Common myeloid progenitor, CD34-positive (primary cell): ENCODE data around the gene TMEM17.

Experiments
- CTCF ChIA-PET: fragments of 350-600 bp; sonication (Branson Sonifier 250); formaldehyde crosslinking; loops from one replicate; lab custom pipeline; 2021; ENCODE audit warnings: antibody characterized with exemption; lab: Charles Lee
- POLR2A ChIA-PET: fragments of 350-600 bp; sonication (Branson Sonifier 250); formaldehyde crosslinking; loops from one replicate; lab custom pipeline; 2021; ENCODE audit warnings: antibody characterized with exemption; lab: Charles Lee
- DNase-seq, 3 donors: peaks; one replicate each; pipeline versions ENCODE4 v3.0.0 to v3.0.0-alpha.2; 2013
- H3K27ac ChIP-seq, 2 experiments: 1 replicate in 1 of 2; 2 replicates in 1 of 2; pipeline ENCODE4 v1.7.0; 2013; ENCODE audit warnings: inconsistent platforms in 2 of 2, low read length in 2 of 2, mild to moderate bottlenecking in 2 of 2, low read depth in 1 of 2, moderate library complexity in 1 of 2; ENCODE audit not compliant: severe bottlenecking in 2 of 2, insufficient read depth in 1 of 2, poor library complexity in 1 of 2
- H3K27me3 ChIP-seq, 5 experiments: replicated peaks in 2 of 5; 1 replicate in 3 of 5; 2 replicates in 2 of 5; pipeline versions ENCODE4 v1.6.1 to v1.7.0; 2013; ENCODE audit warnings: low read length in 4 of 5, mild to moderate bottlenecking in 2 of 5, moderate library complexity in 2 of 5, inconsistent platforms in 1 of 5; ENCODE audit not compliant: insufficient read depth in 5 of 5, control insufficient read depth in 4 of 5
- H3K36me3 ChIP-seq, 4 experiments: 1 replicate in 2 of 4; 2 replicates in 2 of 4; pipeline versions ENCODE4 v1.6.1 to v1.7.0; 2013; ENCODE audit warnings: low read length in 3 of 4, control low read depth in 1 of 4, mild to moderate bottlenecking in 1 of 4; ENCODE audit not compliant: control insufficient read depth in 4 of 4, insufficient read depth in 4 of 4
- H3K4me1 ChIP-seq, 4 experiments: 1 replicate in 3 of 4; 2 replicates in 1 of 4; pipeline versions ENCODE4 v1.6.1 to v1.7.1; 2013; ENCODE audit warnings: low read length in 3 of 4, mild to moderate bottlenecking in 3 of 4, control low read depth in 1 of 4, inconsistent platforms in 1 of 4, moderate library complexity in 1 of 4; ENCODE audit not compliant: control insufficient read depth in 4 of 4, insufficient read depth in 4 of 4; ENCODE audit errors: control extremely low read depth in 1 of 4
- H3K4me3 ChIP-seq, 7 experiments: 1 replicate in 4 of 7; 2 replicates in 3 of 7; pipeline versions ENCODE4 v1.5.1 to v1.7.0; 2013; ENCODE audit warnings: mild to moderate bottlenecking in 7 of 7, low read length in 6 of 7, moderate library complexity in 6 of 7, inconsistent platforms in 2 of 7, low read depth in 2 of 7, control low read depth in 1 of 7; ENCODE audit not compliant: insufficient read depth in 4 of 7, control insufficient read depth in 1 of 7; ENCODE audit errors: extremely low read depth in 1 of 7
- H3K9me3 ChIP-seq, 5 experiments: 1 replicate in 4 of 5; 2 replicates in 1 of 5; pipeline versions ENCODE4 v1.6.1 to v1.7.1; 2013; ENCODE audit warnings: low read length in 4 of 5, mild to moderate bottlenecking in 2 of 5, inconsistent platforms in 1 of 5, low read depth in 1 of 5, moderate library complexity in 1 of 5; ENCODE audit not compliant: control insufficient read depth in 4 of 5, insufficient read depth in 2 of 5; ENCODE audit errors: control extremely low read depth in 1 of 5
- WGBS: methylation state at CpG from one replicate; pipeline ENCODE4 v1.1.5; 2013; ENCODE audit not compliant: insufficient coverage; 5-methylcytosine and 5-hydroxymethylcytosine counted together

Gene TMEM17

GRCh38 chr2:62458206-62458641 lies 47.8 kb downstream of the TMEM17 start:
- POLR2A ChIA-PET, result no interaction called here
- 97% methylated on average over 11 of the region's 11 CpGs for WGBS

GRCh38 chr2:62457556-62457955 lies 48.4 kb downstream of the TMEM17 start:
- Histone ChIP-seq H3K27ac (no peak overlapping the region), H3K9me3 (no peaks in the 10 kb centered on the region), H3K4me1 (peaks cover 0 to 11% (median 8%) of the 10 kb centered on the region in 4 experiments), H3K27me3 (no peaks in the 10 kb centered on the region), H3K4me3 (peak overlapping the region in 6 of 7 experiments; percentile 59 to 88 (median 81)), H3K36me3 (no peaks in the 10 kb centered on the region)
- ChIA-PET CTCF (interaction anchor here (0.6 to 9.8 kb wide), 27 partner anchors 10 to 1091 kb away, joined by 3 to 126 read pairs (median 4); no protein-coding TSS in a partner anchor), POLR2A (no interaction called here)
- WGBS, result 63% methylated on average over 10 of the region's 11 CpGs
- DNase-seq, result no peak

More at GRCh38 chr2:62458206-62458641, 47.8 kb downstream of the TMEM17 start:
- Histone ChIP-seq H3K9me3 (no peaks in the 10 kb centered on the region), H3K4me3 (no peak overlapping the region), H3K27ac (no peak overlapping the region), H3K36me3 (no peaks in the 10 kb centered on the region), H3K4me1 (peaks cover 0 to 11% (median 8%) of the 10 kb centered on the region in 4 experiments), H3K27me3 (no peaks in the 10 kb centered on the region)
- DNase-seq, result no peak
- CTCF ChIA-PET, result interaction anchor here (1.0 to 9.8 kb wide), 16 partner anchors 10 to 331 kb away, joined by 3 to 126 read pairs (median 6); no protein-coding TSS in a partner anchor

DNA sequence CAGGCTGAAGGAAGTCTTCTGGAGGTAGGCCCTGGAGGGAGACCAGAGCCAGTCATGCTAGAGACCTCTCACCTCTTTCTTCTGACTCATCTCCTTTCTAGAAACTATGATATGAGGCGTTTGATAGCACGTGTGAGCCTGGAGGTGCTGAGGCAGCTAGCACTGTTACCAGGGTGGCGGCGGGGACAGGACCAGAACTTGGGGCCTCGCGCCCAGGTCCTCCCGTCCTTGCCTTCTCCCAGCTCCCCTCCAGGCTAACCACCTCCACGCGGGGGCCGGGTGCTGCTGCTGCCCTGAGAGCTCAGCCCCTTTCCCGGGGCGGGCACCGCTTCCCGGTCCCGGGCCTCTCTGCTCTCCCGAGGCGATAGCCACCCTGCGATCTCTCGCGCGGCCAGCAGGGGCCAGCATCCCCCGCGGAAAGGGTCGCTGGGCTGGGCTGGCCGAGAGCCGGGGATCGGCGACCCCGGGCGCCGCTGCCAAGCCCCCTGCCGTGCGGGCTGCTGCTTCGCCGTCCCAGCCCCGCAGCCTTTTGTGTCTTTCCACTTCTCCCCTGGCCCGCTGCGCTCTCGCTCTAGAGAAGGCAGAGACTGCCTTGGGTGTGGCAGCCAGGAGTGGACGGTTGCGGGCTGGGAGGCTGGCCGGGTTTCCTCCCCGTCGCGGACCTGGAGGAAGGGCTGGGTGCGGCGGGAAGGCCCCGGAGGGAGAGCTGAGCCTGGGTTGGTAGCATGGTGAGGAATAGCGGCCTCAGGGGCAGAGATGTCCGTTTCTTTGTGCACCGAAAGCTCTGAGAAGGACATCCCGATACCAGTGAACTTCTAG lies 49.1 kb downstream of the TMEM17 start:
- Histone ChIP-seq H3K4me3 (peak overlapping the region; percentile 32 to 88 (median 81)), H3K27me3 (no peaks in the 10 kb centered on the region), H3K9me3 (no peaks in the 10 kb centered on the region), H3K36me3 (no peaks in the 10 kb centered on the region), H3K4me1 (peaks cover 0 to 11% (median 8%) of the 10 kb centered on the region in 4 experiments), H3K27ac (no peak overlapping the region)
- ChIA-PET CTCF (interaction anchor here (0.6 to 9.8 kb wide), 34 partner anchors 9 to 1763 kb away, joined by 3 to 126 read pairs (median 4); partner anchors contain the start of gene EHBP1), POLR2A (no interaction called here)
- DNase-seq, result peak; percentile 50 to 75 (median 72)
- WGBS, result 6% methylated on average over 44 of the region's 52 CpGs

DNA sequence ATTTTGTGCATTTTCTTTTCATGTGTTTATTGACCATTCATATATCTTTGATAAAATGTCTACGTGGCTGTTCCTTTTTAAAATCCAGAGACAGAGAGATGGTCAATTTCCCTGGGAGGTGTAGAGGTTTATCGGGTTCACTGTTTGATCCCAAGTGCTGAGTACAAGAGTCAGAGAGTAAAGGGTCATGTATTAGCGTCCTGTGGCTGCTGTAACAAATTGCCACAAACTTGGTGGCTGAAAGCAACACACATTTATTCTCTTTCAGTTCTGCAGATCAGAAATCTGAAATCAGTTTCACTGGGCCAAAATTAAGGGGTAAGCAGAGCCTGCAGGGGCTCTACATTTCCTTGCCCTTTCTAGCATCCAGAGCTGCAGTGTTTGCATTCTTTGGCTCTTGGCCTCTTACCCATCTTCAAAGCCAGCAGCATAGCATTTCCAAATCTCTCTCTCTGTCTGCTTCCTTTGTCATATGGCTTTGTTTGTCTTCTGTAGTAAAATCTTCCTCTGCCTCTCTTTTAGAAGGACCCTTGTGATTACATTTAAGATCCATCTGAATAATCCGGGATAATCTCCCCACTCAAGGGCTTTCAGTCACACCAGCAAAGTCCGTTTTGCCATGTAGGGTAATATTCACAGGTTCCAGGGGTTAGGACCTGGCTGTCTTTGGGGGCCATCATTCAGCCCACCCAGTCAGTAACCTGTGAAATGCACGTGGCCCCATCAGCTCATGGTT lies 49.9 kb downstream of the TMEM17 start:
- no peaks in the 10 kb centered on the region for H3K9me3 ChIP-seq
- POLR2A ChIA-PET, result no interaction called here
- H3K36me3 ChIP-seq, result no peaks in the 10 kb centered on the region
- no peak overlapping the region for H3K27ac ChIP-seq
- CTCF ChIA-PET, result interaction anchor here (0.7 to 9.8 kb wide), 22 partner anchors 8 to 1762 kb away, joined by 3 to 126 read pairs (median 4); partner anchors contain the start of gene EHBP1
- peak overlapping the region in 2 of 7 experiments; percentile 81 to 88 for H3K4me3 ChIP-seq
- DNase-seq, result no peak
- no peaks in the 10 kb centered on the region for H3K27me3 ChIP-seq
- peaks cover 0 to 11% (median 8%) of the 10 kb centered on the region in 4 experiments for H3K4me1 ChIP-seq
- WGBS, result 100% methylated on average over 2 of the region's 6 CpGs

GRCh38 chr2:62453955-62454354 lies 52.0 kb downstream of the TMEM17 start:
- CTCF ChIA-PET, result interaction anchor here (0.9 to 9.8 kb wide), 5 partner anchors 11 to 321 kb away, joined by 3 to 126 read pairs (median 4); no protein-coding TSS in a partner anchor
- Histone ChIP-seq H3K27ac (no peak overlapping the region), H3K4me1 (peaks cover 0 to 11% (median 8%) of the 10 kb centered on the region in 4 experiments), H3K4me3 (no peak overlapping the region), H3K36me3 (no peaks in the 10 kb centered on the region), H3K9me3 (no peaks in the 10 kb centered on the region), H3K27me3 (no peaks in the 10 kb centered on the region)
- WGBS, result 90% methylated on average over 2 of the region's 3 CpGs
- POLR2A ChIA-PET, result interaction anchor here (0.6 kb wide), 1 partner anchor 12 kb away, joined by 3 read pairs; no protein-coding TSS in a partner anchor
- DNase-seq, result no peak

DNA sequence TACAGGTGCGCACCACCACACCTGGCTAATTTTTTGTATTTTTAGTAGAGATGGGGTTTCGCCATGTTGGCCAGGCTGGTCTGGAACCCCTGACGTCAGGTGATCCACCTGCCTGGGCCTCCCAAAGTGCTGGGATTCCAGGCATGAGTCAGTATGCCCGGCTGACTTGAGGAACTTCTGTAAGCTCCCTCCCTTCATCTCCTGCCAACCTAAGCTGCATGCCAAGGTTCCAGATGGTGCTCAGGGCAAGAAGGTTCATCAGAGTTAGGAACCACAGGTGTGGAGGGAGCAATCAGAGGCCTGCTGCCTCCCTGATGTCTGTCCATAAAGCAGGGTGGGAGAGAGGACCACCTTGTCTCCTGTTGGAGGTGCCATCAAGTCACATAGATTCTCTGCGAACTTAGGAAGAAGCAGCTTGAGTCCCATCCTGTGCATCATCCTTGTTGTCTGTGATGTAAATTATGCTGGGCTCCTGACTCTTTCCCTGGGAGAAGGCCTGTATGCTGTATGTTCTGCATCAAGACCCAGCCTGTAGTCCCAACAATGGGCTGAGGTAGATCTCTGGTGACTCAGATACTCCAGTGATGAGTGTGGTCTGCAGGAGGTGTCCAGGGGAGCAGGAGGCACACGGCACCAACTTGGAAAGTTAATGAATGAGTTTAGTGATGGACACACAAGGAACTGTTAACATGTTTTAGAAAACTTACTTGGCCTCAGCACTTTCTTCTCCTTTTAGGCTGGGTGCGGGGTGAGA lies 53.1 kb downstream of the TMEM17 start:
- H3K36me3 ChIP-seq, result no peaks in the 10 kb centered on the region
- no peaks in the 10 kb centered on the region for H3K27me3 ChIP-seq
- WGBS, result no CpG with 5 or more reads among the region's 7 CpGs
- peaks cover 0 to 11% (median 8%) of the 10 kb centered on the region in 4 experiments for H3K4me1 ChIP-seq
- DNase-seq, result no peak
- CTCF ChIA-PET, result interaction anchor here (9.8 kb wide), 1 partner anchor 323 kb away, joined by 126 read pairs; no protein-coding TSS in a partner anchor
- POLR2A ChIA-PET, result no interaction called here
- no peak overlapping the region for H3K27ac ChIP-seq
- no peaks in the 10 kb centered on the region for H3K9me3 ChIP-seq
- H3K4me3 ChIP-seq, result no peak overlapping the region
